Measurements from ENCODE around the gene MCRIP2. TPM values are rescaled to one million over a fixed set of nuclear protein-coding genes. Genes with fewer than 3 reads are reported as not detected.

Gene MCRIP2
- total and polyA plus RNA-seq, 9 of the 15 experiments (the other 6 are each of a cell fraction or from before 2014, with no cell fraction given), result 0.80 to 120 (median 35.2) TPM

DNA sequence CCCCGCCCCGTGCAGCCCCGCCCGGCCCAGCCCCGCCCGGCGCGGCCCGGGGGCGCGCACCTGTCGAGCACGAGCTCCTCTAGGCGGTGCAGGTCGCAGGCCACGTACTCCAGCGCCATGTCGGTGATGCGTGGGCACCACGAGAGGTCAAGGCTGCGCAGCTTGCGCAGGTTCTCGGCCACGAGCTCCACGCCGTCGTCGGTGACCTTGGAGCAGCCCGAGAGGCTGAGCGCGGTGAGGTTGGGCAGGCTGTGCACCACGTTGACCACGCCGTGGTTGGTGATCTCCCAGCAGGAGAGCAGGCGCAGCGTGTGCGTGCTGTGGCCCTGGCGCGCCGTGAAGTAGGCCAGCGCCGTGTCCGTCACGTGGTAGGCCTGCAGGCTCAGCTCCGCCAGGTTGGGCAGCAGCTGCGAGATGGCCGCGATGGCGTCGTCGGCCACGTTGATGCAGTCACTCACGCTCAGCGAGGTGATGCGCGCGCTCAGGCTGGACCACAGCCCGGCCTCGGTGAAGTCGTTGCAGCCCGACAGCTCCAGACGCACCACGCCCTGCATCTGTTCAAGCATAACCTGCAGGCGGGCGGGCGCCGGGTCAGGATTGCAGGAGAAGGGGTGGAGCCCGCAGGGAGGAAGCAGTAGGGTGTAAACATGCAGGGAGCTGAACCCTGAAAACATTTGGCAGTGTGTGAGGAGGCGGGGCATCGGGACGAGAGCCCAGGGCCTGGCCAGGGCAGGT is 53.9 kb downstream of the MCRIP2 start:
- ChIA-PET CTCF (ENCODE audit: low intra/inter-chr PET ratio) (interaction anchor here (1.0 kb wide), 1 partner anchor 89 kb away, joined by 4 read pairs; no protein-coding TSS in a partner anchor), POLR2A (interaction anchor here (0.6 to 1.6 kb wide), 10 partner anchors 9 to 295 kb away, joined by 3 to 9 read pairs (median 4); partner anchors contain the start of genes GNG13 and METRN)
- FAIRE-seq, result peak; percentile 26
- 1% methylated on average over 53 of the region's 71 CpGs for WGBS (ENCODE audit: insufficient coverage, low coverage, missing lambda C conversion rate)
- BruUV-seq (replicated peaks), result no TSS peak
- Histone ChIP-seq H3K36me3 (ENCODE audit: control insufficient read depth, insufficient read depth, low read length) (no peaks in the 10 kb centered on the region), H3K9me1 (ENCODE audit: control insufficient read depth, insufficient read depth, low read length) (no peaks in the 10 kb centered on the region), H3K9me3 (replicated peaks; ENCODE audit: control insufficient read depth, insufficient read depth, low read depth, low read length) (no peaks in the 10 kb centered on the region), H3K4me3 (peak overlapping the region; percentile 41), H3K27me3 (ENCODE audit: control insufficient read depth in 2 of 2, insufficient read depth in 2 of 2, low read length in 2 of 2) (peaks cover 7 to 22% of the 10 kb centered on the region in 2 experiments; a peak in 4 of 5 replicates), H3K4me1 (replicated peaks in 1 of 2; ENCODE audit: control insufficient read depth in 2 of 2, insufficient read depth in 2 of 2, low read length in 2 of 2) (peaks cover 7 to 61% of the 10 kb centered on the region in 2 experiments), H3K79me2 (ENCODE audit: control insufficient read depth, insufficient read depth, low read length) (no peaks in the 10 kb centered on the region), H3K27ac (ENCODE audit: extremely low read depth, low read depth, low read length) (peak overlapping the region; percentile 51; the same call in 1 of the 3 replicates), H4K20me1 (replicated peaks; ENCODE audit: control insufficient read depth, insufficient read depth, low read length) (peaks cover 7% of the 10 kb centered on the region), H3K4me2 (ENCODE audit: insufficient read depth, low read length) (peak overlapping the region; percentile 98), H2AFZ (ENCODE audit: low read depth, low read length) (peak overlapping the region; percentile 99), H3K9ac (ENCODE audit: insufficient read depth in 1 of 2, low read depth in 2 of 2, low read length in 2 of 2) (peak overlapping the region in 1 of 2 experiments; percentile 90; a peak in 2 of 4 replicates)
- peak; percentile 63 to 88 (median 71) for DNase-seq (ENCODE audit: extremely low read depth in 1 of 4, low spot score in 3 of 4)
- intact Hi-C loops (cut with micrococcal nuclease) (no loop called here), in situ Hi-C loops (cut with MboI) (no loop called here)
- ATAC-seq, result peak; percentile 86
- TF ChIP-seq, protein P1, sequence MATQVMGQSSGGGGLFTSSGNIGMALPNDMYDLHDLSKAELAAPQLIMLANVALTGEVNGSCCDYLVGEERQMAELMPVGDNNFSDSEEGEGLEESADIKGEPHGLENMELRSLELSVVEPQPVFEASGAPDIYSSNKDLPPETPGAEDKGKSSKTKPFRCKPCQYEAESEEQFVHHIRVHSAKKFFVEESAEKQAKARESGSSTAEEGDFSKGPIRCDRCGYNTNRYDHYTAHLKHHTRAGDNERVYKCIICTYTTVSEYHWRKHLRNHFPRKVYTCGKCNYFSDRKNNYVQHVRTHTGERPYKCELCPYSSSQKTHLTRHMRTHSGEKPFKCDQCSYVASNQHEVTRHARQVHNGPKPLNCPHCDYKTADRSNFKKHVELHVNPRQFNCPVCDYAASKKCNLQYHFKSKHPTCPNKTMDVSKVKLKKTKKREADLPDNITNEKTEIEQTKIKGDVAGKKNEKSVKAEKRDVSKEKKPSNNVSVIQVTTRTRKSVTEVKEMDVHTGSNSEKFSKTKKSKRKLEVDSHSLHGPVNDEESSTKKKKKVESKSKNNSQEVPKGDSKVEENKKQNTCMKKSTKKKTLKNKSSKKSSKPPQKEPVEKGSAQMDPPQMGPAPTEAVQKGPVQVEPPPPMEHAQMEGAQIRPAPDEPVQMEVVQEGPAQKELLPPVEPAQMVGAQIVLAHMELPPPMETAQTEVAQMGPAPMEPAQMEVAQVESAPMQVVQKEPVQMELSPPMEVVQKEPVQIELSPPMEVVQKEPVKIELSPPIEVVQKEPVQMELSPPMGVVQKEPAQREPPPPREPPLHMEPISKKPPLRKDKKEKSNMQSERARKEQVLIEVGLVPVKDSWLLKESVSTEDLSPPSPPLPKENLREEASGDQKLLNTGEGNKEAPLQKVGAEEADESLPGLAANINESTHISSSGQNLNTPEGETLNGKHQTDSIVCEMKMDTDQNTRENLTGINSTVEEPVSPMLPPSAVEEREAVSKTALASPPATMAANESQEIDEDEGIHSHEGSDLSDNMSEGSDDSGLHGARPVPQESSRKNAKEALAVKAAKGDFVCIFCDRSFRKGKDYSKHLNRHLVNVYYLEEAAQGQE (IDR thresholded peaks at IDR 0.05; ENCODE audit: borderline replicate concordance), result peak; percentile 41
- TF ChIP-seq, protein P1 (CRISPR knock-in tag; IDR thresholded peaks at IDR 0.05; ENCODE audit: low read depth), result 0 out of 2 replicates have a peak, but pooled peaks have one; percentile 64
- TF ChIP-seq, protein P2, sequence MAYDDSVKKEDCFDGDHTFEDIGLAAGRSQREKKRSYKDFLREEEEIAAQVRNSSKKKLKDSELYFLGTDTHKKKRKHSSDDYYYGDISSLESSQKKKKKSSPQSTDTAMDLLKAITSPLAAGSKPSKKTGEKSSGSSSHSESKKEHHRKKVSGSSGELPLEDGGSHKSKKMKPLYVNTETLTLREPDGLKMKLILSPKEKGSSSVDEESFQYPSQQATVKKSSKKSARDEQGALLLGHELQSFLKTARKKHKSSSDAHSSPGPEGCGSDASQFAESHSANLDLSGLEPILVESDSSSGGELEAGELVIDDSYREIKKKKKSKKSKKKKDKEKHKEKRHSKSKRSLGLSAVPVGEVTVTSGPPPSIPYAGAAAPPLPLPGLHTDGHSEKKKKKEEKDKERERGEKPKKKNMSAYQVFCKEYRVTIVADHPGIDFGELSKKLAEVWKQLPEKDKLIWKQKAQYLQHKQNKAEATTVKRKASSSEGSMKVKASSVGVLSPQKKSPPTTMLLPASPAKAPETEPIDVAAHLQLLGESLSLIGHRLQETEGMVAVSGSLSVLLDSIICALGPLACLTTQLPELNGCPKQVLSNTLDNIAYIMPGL (CRISPR knock-in tag; IDR thresholded peaks at IDR 0.05), result peak; percentile 91; the same call in 1 of the 2 replicates
- no peak; the same call in 1 of the 2 replicates for TF ChIP-seq CREB1 (IDR thresholded peaks at IDR 0.05)
- peak; percentile 59; the same call in 1 of the 2 replicates for TF ChIP-seq CREB1 (CRISPR knock-in tag; IDR thresholded peaks at IDR 0.05)
- no peak for TF ChIP-seq ZNF75A (CRISPR knock-in tag; IDR thresholded peaks at IDR 0.05)
- no peak for TF ChIP-seq CC2D1A (IDR thresholded peaks at IDR 0.05)
- TF ChIP-seq KHSRP (IDR thresholded peaks at IDR 0.05), result no peak
- TF ChIP-seq HDAC1 (IDR thresholded peaks at IDR 0.05), result peak in 1 of 2 experiments; percentile 86; a peak in 2 of 4 replicates
- no peak for TF ChIP-seq DDX20 (tag; IDR thresholded peaks at IDR 0.05; ENCODE audit: low read depth)
- TF ChIP-seq RB1 (IDR thresholded peaks at IDR 0.05; ENCODE audit: low read depth), result 0 out of 2 replicates have a peak, but pooled peaks have one; percentile 18
